GM21423 (cell line): ENCODE data around the gene KLHL30.

Experiments
- ATAC-seq: cut with Tn5 transposase; IDR thresholded peaks from one replicate; pipeline ENCODE4 v1.9.1; 2021; ENCODE audit warnings: mild to moderate bottlenecking, moderate library complexity; ENCODE audit not compliant: unreplicated experiment

KLHL30 gene, protein sequence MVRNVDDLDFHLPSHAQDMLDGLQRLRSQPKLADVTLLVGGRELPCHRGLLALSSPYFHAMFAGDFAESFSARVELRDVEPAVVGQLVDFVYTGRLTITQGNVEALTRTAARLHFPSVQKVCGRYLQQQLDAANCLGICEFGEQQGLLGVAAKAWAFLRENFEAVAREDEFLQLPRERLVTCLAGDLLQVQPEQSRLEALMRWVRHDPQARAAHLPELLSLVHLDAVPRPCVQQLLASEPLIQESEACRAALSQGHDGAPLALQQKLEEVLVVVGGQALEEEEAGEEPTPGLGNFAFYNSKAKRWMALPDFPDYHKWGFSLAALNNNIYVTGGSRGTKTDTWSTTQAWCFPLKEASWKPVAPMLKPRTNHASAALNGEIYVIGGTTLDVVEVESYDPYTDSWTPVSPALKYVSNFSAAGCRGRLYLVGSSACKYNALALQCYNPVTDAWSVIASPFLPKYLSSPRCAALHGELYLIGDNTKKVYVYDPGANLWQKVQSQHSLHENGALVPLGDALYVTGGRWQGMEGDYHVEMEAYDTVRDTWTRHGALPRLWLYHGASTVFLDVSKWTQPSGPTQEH

DNA sequence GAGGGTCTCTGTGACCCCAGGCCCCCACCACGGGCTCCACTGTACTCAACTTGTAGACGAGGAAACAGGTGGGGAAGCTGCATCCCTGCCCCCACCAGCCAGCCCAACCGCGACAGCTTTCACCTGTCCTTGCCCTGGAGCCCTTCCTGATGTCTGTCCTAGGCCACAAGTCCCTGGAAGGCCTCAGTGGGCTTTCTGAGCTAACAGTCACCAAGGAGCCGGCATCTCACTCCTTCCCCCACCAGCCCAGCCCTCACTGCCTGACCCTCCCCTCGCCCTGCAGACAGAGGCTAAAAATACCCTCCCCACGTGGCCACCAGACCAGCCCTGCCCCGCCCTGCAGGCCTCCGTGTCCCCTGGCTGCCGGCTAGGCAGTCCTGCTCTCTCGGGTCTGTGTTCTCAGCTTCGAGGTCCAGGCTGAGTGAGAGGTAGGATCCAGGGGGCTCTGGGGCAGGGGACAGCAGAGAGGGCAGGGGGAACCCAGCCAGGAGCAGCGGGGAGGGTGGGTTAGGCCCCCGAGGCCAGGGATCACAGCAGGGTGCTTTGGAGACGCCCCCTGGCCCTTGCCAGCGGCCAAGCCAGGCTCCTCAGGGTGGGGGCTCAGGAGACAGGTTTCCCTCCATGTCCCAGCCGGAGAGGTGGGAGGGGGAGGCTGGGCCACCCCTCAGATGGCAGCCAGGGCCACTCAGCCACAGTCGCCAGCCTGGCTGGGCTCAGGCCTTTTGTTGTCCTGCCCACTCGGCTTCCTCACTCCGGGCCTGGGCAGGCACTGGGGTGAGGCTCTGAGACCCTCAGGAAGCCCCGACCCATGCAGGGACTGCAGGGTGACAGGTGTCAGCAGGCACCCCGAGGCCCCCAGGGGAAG, at the start of gene KLHL30:
TSS of gene KLHL30 (plus strand) at position 338 of the 865 bp plus-strand sequence. CDS start 2,087 bp downstream, outside the sequence.
- ATAC-seq, result no peak

DNA sequence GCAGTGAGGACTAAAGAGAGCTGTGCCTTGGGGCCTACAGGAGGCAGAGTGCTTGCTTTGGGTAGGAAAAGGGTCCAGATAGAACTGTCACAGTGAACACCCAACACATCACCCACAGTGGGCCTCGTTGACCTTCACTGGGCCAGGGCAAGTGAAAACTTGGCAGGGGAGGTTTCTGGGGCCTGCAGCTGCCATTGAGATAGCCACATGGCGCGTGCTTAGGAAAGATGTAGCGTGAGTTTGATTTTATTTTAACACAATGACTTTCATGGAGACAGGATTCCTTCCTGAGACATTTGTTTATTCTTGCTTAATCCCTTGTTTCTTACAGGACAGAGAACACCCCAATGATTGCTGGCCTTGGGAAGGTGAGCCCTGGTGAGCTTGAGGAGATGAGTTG, 47.6 kb upstream of the KLHL30 start:
- no peak for ATAC-seq

DNA sequence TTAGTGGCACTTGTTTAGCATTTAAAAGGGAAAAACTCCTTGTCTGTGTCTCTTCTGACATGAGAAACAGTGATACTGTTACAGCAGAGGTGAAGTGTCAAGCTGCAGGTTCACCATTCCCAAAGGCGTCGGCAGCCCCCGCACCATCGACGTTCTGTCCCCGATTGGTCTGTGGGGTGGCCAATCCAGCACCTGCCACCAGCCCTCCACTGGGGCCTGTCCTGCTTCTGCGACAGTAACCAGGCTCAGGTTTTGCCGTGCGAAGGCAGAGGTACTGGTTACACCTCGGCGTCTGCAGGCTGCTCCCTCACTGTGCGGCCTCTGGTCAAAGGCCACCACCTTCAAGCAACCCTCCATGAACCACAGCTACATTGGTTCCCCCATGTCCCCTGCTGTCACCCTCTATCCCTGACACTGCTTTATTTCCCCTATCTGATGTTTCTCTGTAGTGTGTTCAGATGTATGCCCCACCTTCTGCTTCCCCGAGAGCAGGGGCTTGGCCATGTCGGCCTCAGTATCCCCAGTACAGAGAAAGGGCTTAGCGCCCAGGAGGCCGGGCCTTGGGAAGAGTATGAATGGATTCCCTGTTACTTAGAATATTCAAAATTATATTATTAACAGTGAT, 46.9 kb upstream of the KLHL30 start:
- no peak for ATAC-seq

DNA sequence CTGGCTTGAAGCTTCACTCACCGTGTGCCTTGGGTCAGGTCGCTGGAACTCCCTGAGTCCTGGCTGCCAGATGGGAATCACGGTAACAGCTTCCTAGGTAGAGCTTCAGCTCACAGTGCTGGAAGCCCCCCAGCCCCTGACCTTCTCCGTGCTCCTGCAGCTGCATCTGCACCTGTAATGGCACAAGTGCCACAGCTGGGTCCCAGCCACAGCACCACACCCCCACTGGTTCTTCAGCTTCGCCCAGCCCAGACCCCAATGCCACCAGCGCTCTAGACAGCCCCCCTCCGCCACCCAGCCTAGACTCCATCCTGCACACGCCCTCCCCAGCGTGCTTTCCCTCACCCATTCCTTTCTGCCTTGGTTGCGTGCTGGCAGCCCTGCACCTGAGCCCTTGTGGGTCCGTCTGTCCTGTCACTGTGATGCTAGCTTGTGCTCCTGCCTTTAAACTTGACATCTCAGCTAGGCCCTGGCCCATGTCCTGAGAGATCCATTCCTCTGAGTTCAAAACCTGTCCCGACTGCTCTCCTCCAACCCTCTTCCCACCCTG, 45.9 kb upstream of the KLHL30 start:
- no peak for ATAC-seq

DNA sequence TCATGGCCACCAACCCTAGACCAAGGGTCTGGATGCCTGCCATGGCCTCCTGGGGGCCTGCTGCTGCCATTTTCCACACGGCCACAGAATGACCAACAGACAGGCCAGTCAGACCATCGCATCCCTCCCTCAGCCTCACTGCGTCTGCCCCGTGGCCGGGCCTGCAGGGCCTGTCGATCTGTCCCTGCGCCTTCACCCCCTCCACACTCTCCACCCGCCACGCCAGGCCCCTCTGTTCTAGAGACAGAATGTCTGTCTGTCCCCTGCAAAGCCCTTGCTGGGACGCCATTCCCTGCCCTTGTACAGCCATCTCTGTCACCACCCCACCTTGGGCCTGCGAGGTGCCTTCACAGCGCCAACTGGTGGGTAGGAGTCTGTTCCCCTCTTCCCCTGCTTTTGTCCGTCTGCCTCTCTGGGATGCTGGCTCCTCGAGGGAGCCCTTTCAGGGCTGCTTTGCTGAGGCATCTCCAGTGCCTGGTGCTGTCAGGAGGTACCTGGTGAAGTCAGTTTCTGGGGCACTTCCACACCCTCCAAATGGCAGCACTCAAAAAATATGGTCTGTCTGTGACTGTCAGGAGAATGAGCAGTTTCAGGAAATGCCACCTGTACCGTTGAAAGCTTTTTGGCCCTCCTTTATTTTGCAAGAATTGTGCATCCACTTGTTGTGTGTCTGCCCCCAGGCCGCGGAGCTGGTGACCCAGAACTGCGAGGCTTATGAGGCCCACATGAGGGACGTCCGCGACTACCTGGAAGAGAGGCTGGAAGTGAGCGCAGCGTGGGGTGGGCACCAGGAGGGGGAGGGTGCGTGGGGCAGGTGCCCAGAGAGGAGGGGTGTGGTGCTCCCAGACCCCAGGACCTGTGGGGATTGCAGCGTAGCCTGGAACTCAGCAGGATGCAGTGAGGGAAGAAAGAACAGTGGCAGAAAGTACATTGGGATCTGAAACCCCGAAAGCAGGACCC, 45.0 kb upstream of the KLHL30 start:
- ATAC-seq, result no peak

DNA sequence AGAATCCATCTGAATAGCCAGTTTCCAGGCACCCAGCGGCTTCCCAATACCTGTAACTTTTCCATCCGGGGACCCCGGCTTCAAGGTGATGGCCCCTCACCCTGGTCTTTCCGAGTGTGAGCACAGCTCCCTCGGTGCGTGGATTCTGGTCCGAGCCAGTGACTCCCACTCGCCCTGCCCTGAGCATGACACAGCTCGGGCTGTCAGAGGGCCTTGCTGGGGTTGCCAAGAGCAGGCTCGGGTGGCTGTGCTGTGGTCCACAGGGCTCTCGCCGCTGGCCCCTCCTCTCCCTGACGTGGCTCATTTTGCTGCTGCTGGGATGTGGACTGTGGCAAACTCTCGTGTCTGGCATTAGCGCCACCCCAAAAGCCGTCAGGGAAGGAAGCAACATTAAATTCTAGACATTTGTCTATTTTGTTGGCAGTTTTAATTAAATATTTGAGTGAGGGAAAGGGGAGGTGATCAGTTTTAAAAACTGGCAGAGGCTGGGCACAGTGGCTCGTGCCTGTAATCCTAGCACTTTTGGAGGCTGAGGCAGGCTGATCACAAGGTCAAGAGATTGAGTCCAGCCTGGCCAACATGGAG, 43.9 kb upstream of the KLHL30 start:
- no peak for ATAC-seq

DNA sequence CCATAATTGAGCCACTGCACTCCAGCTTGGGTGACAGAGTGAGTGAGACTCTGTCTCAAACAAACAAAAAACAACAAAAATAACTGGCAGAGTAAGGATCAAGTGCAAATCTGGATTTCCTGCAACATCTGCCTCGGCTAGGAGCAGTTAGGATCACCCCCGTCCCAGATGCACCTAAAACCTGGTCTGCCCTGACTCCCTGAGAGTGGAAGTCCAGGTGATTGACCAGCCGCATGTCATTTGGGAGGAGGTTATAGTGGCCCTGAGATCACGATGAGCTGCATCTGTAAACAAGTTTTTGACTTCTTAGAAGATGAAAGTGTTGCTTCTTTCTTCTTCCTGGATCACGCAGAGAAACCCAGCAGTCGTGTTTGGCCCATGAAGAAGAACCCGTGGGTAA, 43.3 kb upstream of the KLHL30 start:
- ATAC-seq, result no peak

DNA sequence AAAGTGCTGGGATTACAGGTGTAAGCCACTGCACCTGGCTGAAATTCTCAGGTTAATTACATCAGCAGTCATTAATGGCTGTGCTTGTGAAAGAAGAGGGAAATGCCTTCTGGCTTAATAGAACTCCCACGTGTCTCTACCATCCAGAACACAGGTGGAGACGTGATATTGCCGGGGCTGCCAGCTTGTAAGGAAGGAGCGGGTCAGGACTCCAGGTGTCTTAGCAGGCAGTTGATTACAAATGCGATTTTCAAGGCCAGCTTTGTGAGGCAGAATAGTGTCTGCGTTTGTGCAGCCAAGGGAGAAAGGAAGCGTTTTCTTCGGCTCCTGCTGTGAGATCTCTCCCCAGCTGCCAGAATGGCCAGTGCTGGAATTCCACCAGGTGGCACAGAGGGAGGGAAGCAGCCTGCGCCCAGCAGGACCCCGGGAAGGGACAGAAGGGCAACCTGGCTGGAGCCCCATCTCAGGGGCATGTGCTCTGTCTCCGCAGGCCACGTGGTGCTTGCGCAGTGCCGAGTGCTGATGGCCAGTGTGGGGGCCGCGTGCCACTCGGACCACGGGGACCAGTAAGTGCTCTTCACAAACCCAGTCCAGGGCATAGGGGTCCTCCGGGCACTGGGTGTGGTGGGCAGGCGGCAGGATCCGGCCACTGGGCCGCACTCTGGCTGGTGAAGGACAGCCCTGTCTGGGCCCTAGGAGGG, 42.0 kb upstream of the KLHL30 start:
- ATAC-seq, result no peak

DNA sequence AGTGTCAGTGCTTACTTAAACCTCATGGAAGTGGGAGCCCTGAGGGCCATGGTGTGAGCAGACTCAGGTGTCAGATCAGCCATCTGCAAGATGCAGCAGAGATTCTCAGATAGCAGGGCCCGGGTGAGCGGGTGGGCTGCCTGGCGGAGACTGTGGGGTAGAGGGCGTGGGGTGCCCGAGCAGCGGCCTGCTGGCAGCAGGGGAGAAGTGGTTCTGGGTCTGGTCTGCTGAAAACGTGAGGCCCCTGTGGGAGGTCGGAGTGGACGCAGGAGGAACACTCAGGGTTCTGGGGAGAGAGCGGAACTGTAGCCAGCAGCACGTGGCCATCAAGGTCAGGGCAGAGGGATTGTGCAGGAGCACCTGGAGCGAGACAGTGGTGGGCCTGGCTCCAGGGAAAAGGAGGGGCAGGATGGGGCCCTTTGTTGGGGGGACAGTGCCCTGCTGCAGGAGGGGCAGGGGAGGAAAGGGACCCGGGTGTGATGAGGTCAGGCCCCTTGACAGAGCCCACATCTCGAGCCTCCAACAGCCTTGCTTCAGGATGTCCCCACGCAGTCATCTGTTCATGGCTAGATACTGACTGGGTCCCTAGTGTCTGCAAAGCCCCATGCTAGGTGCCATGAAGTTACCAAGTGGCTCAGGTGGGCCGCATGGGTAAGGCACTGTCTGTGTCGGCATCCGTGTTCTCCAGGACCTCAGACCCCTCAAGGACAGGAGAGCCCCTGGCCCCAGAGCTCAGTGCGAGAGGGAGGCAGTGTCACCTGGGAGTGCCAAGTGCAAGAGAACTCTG, 41.1 kb upstream of the KLHL30 start:
- no peak for ATAC-seq

DNA sequence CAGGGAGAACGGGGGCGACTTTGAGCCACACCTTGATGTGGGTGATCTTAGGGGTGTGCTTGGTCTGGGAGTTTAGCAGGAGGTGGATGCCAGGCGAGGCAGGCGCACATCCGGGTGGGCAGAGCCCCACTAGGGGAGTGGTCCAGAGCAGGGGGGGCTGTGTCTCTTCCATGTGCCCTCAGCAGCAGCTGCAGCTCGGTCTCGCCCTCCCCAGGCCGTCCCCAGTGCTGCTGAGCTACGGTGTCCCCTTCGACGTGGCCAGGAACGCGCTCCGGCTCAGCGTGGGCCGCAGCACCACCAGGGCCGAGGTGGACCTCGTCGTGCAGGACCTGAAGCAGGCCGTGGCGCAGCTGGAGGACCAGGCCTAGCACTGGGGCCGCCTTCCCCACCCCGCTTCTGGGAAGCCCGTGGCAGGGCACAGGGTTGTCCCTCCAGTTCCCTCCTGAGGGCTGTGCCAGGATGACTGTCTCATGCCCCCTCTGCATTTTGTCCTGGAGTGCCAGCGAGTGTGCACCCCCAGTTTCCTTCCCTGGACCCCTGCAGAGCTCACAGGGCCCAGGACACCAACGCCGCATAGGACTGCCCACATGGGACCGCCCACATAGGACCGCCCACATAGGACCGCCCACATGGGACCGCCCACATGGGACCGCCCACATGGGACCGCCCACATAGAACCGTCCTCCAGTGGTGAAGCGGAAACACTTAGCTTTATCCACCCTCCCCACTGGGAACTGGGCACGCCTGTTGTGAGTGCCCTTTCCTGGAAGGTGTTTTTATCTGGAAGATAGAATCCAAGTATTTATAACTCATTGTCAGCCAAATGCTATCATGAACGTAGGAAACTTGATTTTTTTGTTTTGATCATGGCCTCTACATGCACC, 40.2 kb upstream of the KLHL30 start:
- ATAC-seq, result peak; percentile 54

DNA sequence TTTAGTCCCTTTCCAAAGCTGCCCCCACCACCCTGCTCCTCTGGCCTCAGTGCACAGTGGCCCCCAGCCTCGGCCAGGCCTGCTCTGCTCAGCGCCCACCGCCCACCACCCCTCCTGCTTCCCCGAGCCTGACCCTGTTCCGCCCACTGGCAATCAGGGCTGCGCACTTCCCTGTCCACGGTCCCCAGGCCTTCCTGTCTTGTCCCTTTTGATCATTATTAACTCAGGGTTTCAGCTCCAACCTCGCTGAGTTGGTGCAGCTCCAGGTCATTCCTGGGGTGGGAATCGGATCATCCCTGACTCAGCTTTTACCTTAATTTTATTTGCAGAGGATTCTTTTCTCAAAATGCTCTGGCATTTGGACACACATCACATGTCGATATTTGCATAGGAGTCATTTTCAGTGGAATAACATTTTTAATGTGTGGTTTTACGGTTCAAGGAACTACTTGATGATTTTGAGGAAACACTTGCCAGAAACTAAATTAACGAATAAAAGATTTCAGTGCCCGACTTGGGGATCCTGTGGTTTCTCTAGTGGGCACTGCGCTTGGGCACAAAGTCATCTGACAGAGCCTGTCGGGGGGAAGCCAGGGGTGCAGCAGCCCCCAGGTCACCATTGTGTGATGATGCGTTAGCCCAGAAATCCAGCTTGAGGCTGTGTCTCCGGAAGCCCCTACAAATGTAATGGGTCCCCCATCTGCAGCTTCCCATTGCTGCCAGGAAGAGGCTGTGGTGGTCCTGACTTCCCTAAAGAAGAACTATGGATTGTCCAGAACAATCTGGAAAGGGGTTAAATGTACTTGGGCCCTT, 39.4 kb upstream of the KLHL30 start:
- ATAC-seq, result peak; percentile 13

DNA sequence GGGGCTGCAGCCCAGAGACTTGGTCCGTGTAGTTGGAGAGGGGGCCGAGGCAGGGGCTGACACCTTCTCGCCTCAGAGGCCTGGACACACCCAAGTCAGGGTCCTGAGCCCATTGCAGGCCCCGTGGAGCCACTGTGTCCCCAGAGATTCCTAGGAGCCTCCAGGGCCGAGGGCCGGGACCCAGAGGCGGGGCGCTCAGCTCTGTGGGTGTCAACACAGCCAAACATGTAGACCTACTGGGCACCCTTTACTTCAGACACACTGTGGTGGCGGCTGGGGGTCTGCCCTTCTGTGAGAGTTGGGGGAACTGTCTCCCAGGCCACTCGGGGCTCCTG, 38.8 kb upstream of the KLHL30 start:
- ATAC-seq, result no peak

DNA sequence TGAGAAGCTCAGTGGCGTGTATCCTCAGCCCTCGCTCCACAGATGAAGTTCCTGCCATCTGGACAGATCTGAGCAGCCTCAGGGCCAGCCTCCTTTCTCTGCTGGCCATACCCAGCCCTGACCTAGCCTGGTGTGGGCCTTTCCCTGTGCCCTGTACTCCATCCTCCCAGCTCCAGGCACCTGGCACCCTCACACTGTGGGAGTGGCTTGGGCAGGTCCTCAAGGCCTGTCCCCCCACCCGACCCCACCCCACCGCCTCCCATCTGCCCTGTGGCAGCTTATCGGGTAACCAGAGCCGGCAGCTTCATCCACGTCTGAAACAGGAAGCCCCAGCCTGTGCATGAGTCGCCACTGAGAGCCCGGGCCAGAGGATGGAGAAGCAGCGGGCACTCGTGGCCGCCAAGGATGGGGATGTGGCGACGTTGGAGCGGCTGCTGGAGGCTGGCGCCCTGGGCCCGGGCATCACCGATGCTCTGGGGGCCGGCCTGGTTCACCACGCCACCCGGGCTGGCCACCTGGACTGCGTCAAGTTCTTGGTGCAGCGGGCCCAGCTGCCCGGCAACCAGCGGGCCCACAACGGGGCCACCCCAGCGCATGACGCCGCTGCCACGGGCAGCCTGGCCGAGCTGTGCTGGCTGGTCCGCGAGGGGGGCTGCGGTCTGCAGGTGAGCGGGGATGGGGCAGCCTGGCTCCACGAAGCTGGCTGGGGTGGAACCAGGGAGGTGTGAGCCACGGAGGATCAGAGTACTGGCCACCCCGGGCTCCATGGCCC, 38.2 kb upstream of the KLHL30 start, which contains the start of gene ESPNL:
TSS of gene ESPNL (plus strand) at position 292 of the 772 bp plus-strand sequence. CDS start at position 372, 80 bp downstream.
- no peak for ATAC-seq

DNA sequence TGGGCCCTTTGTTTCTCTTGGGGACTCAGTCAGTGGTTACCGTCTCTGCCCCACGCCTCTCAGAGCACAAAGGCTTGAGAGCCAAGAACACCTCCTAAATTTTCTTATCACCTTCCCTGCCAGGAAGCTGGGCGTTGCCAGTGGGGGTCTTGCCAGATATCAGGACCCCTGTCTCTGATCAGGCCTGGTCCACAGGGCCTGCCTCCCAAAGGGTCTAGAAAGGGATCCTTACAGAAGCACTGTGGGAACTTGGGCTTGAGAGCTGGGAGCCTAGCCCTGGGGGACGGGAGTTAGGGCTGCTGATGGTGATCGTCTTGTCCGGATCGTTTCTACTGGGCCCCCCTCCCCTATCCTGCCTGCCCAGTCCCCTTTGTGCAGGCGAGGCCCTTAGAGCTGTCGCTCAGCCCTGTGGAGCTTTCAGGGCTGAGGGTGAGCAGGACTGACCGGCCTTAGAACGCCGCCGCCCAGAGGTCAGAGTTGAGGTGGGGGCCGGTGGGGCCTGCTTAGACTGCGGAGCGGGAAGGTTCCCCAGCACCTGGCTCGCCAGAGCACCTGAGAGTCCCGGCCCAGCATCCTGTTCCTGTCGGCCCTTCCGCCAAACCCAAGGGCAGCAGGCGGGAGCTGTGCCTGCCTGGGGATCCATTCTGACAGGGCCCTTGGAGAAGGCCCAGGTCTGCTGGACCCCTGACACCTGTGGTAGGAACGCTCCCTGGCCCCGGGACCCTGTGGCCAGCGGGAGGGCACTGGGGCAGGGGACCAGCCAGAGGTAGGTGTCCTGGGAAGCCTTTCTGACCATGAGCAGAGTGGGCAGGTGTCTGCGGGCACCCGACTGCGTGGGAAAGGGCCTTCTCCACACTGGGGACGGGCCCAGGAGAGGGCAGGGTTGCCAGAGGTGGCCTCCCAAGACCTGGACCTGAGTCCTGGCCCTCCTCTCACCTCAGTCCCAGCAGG, 37.4 kb upstream of the KLHL30 start:
- no peak for ATAC-seq
